Vagina (tissue), 2 donors: ENCODE results near the gene TMEM232.

Experiments used
- POLR2A ChIP-seq, 2 donors: fragments of 450-650 bp; IDR thresholded peaks; one replicate each; pipeline ENCODE4 v1.6.1; 2017; ENCODE audit warnings: antibody characterized with exemption in 2 of 2, mild to moderate bottlenecking in 2 of 2, moderate library complexity in 2 of 2
- TF ChIP-seq, protein P1 (sequence below), 3 experiments: fragments of 450-650 bp in 2 of 3; fragments of 200-600 bp in 1 of 3; sonication (generic) in 1 of 3; IDR thresholded peaks; one replicate each; pipeline ENCODE4 v1.5.1; 2017 to 2019; ENCODE audit warnings: antibody characterized with exemption in 3 of 3, mild to moderate bottlenecking in 2 of 3, moderate library complexity in 2 of 3

DNA sequence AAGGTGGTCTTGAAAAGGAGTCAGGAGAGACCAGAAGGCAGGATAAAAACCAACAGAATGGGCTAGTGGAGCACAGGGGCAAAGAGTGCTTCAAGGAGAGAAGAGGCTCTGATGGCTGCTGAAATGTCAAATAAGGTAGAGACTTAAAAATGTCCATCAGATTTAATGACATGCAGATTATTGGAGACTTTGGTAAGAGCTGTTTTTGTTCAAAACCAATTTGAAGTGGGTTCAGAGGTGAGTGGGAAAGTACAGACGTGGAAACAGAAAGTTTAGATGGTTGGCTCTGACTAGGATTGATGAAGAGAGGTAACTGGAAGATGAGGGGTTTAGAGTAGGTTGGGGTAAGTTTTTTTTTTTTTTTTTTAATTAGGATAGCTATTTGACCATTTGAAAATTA, 26.5 kb upstream of the TMEM232 start:
- TF ChIP-seq, protein P1, sequence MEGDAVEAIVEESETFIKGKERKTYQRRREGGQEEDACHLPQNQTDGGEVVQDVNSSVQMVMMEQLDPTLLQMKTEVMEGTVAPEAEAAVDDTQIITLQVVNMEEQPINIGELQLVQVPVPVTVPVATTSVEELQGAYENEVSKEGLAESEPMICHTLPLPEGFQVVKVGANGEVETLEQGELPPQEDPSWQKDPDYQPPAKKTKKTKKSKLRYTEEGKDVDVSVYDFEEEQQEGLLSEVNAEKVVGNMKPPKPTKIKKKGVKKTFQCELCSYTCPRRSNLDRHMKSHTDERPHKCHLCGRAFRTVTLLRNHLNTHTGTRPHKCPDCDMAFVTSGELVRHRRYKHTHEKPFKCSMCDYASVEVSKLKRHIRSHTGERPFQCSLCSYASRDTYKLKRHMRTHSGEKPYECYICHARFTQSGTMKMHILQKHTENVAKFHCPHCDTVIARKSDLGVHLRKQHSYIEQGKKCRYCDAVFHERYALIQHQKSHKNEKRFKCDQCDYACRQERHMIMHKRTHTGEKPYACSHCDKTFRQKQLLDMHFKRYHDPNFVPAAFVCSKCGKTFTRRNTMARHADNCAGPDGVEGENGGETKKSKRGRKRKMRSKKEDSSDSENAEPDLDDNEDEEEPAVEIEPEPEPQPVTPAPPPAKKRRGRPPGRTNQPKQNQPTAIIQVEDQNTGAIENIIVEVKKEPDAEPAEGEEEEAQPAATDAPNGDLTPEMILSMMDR (IDR thresholded peaks at IDR 0.05): no peak
- no peak for TF ChIP-seq POLR2A (IDR thresholded peaks at IDR 0.05)
